HCT116 (cell line): ENCODE results near the gene RAPGEF2.

Experiments used
- CTCF ChIP-seq, 3 experiments: fragments of 200-600 bp in 1 of 3; sonication (generic) in 1 of 3; IDR thresholded peaks in 2 of 3; conservative IDR thresholded peaks in 1 of 3; 2 replicates each; pipeline ENCODE4 v1.5.1; 2012 to 2017; ENCODE audit warnings: low read depth in 2 of 3, low read length in 2 of 3, antibody characterized with exemption in 1 of 3, borderline replicate concordance in 1 of 3, control low read depth in 1 of 3, mild to moderate bottlenecking in 1 of 3, mixed read lengths in 1 of 3, mixed run types in 1 of 3, moderate library complexity in 1 of 3; ENCODE audit not compliant: insufficient read depth in 1 of 3
- EGR1 ChIP-seq: IDR thresholded peaks from 2 replicates; pipeline ENCODE4 v1.6.1; 2012; ENCODE audit warnings: low read depth
- EZH2 ChIP-seq: fragments of 200-600 bp; sonication (generic); IDR thresholded peaks from 2 replicates; pipeline ENCODE4 v1.6.1; 2017; ENCODE audit warnings: antibody characterized with exemption, mixed run types
- JUND ChIP-seq: IDR thresholded peaks from 2 replicates; pipeline ENCODE4 v1.6.1; 2012
- MAX ChIP-seq: IDR thresholded peaks from 2 replicates; pipeline ENCODE4 v1.6.1; 2012
- POLR2A ChIP-seq: IDR thresholded peaks from 2 replicates; pipeline ENCODE4 v1.7.0; 2011; ENCODE audit warnings: borderline replicate concordance; ENCODE audit not compliant: insufficient read depth, insufficient read length; ENCODE audit errors: extremely low read depth
- SP1 ChIP-seq: IDR thresholded peaks from 2 replicates; pipeline ENCODE4 v1.6.1; 2012; ENCODE audit warnings: low read depth
- YY1 ChIP-seq: IDR thresholded peaks from 2 replicates; pipeline ENCODE4 v1.6.1; 2011; ENCODE audit warnings: low read length, low read depth, moderate library complexity, mild to moderate bottlenecking; ENCODE audit not compliant: insufficient replicate concordance; ENCODE audit errors: extremely low read depth

GRCh38 chr4:159281771-159282170, 178.9 kb downstream of the RAPGEF2 start:
- TF ChIP-seq POLR2A (no peak), EGR1 (no peak), EZH2 (no peak), MAX (no peak), CTCF (IDR thresholded peaks at IDR 0.05 in 2 of 3, conservative IDR thresholded peaks at IDR 0.05 in 1 of 3; ENCODE audit: borderline replicate concordance in 1 of 3, insufficient read depth in 1 of 3, low read depth in 2 of 3, low read length in 2 of 3) (no peak), JUND (no peak), YY1 (no peak), SP1 (no peak)
